Airway epithelial cell (primary cell): ENCODE data around the gene IGFBP4. TPM values are rescaled to one million over a fixed set of nuclear protein-coding genes. Genes with fewer than 3 reads are reported as not detected.

Source experiments
- total RNA-seq: library from RNA; depleted of rRNA; stranded (reverse); fragments of >200 nt; gene quantifications from 2 replicates; pipeline ENCODE4 v1.2.3, GENCODE V29; 2015

The IGFBP4 gene
- total RNA-seq: 33.6 and 35.5 TPM in 2 replicates

DNA sequence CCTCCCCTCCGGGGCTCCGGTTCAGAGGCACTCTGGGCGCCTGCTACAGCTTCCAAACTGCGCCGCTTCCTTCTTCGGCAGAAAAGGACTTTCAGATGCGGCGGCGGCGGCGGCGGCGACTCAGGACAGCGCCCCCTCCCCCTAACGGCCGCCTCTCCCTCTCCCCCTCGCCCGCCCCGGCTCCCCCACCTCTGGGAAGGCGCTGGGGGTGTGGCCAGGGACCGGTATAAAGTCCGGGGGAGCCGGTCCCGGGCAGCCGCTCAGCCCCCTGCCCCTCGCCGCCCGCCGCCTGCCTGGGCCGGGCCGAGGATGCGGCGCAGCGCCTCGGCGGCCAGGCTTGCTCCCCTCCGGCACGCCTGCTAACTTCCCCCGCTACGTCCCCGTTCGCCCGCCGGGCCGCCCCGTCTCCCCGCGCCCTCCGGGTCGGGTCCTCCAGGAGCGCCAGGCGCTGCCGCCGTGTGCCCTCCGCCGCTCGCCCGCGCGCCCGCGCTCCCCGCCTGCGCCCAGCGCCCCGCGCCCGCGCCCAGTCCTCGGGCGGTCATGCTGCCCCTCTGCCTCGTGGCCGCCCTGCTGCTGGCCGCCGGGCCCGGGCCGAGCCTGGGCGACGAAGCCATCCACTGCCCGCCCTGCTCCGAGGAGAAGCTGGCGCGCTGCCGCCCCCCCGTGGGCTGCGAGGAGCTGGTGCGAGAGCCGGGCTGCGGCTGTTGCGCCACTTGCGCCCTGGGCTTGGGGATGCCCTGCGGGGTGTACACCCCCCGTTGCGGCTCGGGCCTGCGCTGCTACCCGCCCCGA, at the start of gene IGFBP4:
Gene IGFBP4, plus strand, starts transcription at position 255 of the 792 bp plus-strand sequence. Its CDS starts 286 bp downstream, at position 541.

GRCh38 chr17:40417609-40418427, 25.4 kb upstream of the IGFBP4 start, which contains the start of gene TOP2A:
TSS of gene TOP2A (minus strand) at chr17:40417896. CDS start at chr17:40417791, 105 bp downstream.

GRCh38 chr17:40501499-40501911, 58.3 kb downstream of the IGFBP4 start, which contains the start of gene TNS4:
TSS of gene TNS4 (minus strand) at chr17:40501623. CDS start at chr17:40496425, 5,198 bp downstream.

Other genes with a start within 250 kb of the IGFBP4 start
- 7.8 and 15.0 TPM in 2 replicates for gene WIPF2, start 224.1 kb upstream of the IGFBP4 start, total RNA-seq
- gene CDC6, start 155.6 kb upstream of the IGFBP4 start, total RNA-seq: 29.6 and 30.2 TPM in 2 replicates
- gene RARA, start 134.3 kb upstream of the IGFBP4 start, total RNA-seq: 25.3 and 31.4 TPM in 2 replicates
- not detected in 2 replicates for gene GJD3, start 78.7 kb upstream of the IGFBP4 start, total RNA-seq
- 89.1 and 102 TPM in 2 replicates for gene TOP2A, start 25.6 kb upstream of the IGFBP4 start, total RNA-seq
- 179 and 332 TPM in 2 replicates for gene TNS4, start 58.2 kb downstream of the IGFBP4 start, total RNA-seq
- not detected in 2 replicates for gene CCR7, start 122.0 kb downstream of the IGFBP4 start, total RNA-seq
- gene SMARCE1, start 204.4 kb downstream of the IGFBP4 start, total RNA-seq: 81.3 and 87.2 TPM in 2 replicates
- not detected in 2 replicates for gene KRT222, start 221.7 kb downstream of the IGFBP4 start, total RNA-seq